ENCODE results near the gene KRT17. TPM values are rescaled to one million over a fixed set of nuclear protein-coding genes. Genes with fewer than 3 reads are reported as not detected.

The KRT17 gene
- total and polyA plus RNA-seq, 9 of the 15 experiments (the other 6 are each of a cell fraction or from before 2014, with no cell fraction given) = 0.23 to 0.25 TPM; not detected in 7

GRCh38 chr17:41624208-41625101 is at the start of gene KRT17 (continued):
- TF ChIP-seq VEZF1 (CRISPR knock-in tag; IDR thresholded peaks at IDR 0.05) (peak; percentile 58), HMG20B (CRISPR knock-in tag; IDR thresholded peaks at IDR 0.05) (no peak), JUND (IDR thresholded peaks at IDR 0.05; ENCODE audit: borderline replicate concordance, low read depth, low read length) (0 out of 2 replicates have a peak, but pooled peaks have one; percentile 9), JUND (tag; IDR thresholded peaks at IDR 0.05; ENCODE audit: borderline replicate concordance, low read depth, low read length) (no peak), HMGXB4 (CRISPR knock-in tag; IDR thresholded peaks at IDR 0.05) (no peak), CTBP1 (IDR thresholded peaks at IDR 0.05; ENCODE audit: borderline replicate concordance) (0 out of 2 replicates have a peak, but pooled peaks have one; percentile 24), L3MBTL2 (IDR thresholded peaks at IDR 0.05) (peak; percentile 37; the same call in 1 of the 2 replicates), ESRRB (CRISPR knock-in tag; IDR thresholded peaks at IDR 0.05; ENCODE audit: borderline replicate concordance) (no peak), ILF3 (IDR thresholded peaks at IDR 0.05; ENCODE audit: borderline replicate concordance) (no peak), RBM17 (IDR thresholded peaks at IDR 0.05; ENCODE audit: borderline replicate concordance, low read depth, low read length) (no peak), ARNT (IDR thresholded peaks at IDR 0.05) (no peak), SMAD3 (CRISPR knock-in tag; conservative IDR thresholded peaks at IDR 0.05) (no peak), E2F4 (CRISPR knock-in tag; IDR thresholded peaks at IDR 0.05; ENCODE audit: low read depth) (no peak)
- TF ChIP-seq, protein P1, sequence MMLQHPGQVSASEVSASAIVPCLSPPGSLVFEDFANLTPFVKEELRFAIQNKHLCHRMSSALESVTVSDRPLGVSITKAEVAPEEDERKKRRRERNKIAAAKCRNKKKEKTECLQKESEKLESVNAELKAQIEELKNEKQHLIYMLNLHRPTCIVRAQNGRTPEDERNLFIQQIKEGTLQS (IDR thresholded peaks at IDR 0.05) = peak; percentile 75
- TF ChIP-seq, protein P1 (CRISPR knock-in tag; conservative IDR thresholded peaks at IDR 0.05) = no peak
- TF ChIP-seq, protein P2, sequence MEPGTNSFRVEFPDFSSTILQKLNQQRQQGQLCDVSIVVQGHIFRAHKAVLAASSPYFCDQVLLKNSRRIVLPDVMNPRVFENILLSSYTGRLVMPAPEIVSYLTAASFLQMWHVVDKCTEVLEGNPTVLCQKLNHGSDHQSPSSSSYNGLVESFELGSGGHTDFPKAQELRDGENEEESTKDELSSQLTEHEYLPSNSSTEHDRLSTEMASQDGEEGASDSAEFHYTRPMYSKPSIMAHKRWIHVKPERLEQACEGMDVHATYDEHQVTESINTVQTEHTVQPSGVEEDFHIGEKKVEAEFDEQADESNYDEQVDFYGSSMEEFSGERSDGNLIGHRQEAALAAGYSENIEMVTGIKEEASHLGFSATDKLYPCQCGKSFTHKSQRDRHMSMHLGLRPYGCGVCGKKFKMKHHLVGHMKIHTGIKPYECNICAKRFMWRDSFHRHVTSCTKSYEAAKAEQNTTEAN (CRISPR knock-in tag; IDR thresholded peaks at IDR 0.05) = no peak
- TF ChIP-seq, protein P3, sequence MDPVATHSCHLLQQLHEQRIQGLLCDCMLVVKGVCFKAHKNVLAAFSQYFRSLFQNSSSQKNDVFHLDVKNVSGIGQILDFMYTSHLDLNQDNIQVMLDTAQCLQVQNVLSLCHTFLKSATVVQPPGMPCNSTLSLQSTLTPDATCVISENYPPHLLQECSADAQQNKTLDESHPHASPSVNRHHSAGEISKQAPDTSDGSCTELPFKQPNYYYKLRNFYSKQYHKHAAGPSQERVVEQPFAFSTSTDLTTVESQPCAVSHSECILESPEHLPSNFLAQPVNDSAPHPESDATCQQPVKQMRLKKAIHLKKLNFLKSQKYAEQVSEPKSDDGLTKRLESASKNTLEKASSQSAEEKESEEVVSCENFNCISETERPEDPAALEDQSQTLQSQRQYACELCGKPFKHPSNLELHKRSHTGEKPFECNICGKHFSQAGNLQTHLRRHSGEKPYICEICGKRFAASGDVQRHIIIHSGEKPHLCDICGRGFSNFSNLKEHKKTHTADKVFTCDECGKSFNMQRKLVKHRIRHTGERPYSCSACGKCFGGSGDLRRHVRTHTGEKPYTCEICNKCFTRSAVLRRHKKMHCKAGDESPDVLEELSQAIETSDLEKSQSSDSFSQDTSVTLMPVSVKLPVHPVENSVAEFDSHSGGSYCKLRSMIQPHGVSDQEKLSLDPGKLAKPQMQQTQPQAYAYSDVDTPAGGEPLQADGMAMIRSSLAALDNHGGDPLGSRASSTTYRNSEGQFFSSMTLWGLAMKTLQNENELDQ (CRISPR knock-in tag; IDR thresholded peaks at IDR 0.05; ENCODE audit: borderline replicate concordance) = no peak
